Measurements from ENCODE around the gene DOCK4.

Gene DOCK4

DNA sequence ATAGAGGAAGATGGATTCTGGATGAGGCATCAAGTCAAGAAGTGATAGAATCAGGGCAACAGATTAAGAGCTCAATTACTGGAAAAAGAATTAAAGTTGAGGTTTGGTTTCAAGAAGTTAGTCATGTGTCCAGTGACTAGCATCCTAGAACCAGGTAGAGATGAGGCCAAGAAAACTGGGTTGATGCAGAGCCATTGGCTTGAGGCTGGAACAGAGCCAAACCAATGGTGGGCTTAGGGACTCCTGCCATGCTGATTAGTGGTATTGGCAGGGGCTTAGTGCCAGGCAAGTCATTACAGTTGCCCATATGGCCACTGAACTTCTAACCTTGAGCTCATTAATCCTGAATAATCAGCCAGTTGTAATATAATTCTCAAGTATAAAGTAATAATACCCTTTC is 18.8 kb upstream of the DOCK4 start:
- no peaks in the 10 kb centered on the region for H3K36me3 ChIP-seq
- H3K27me3 ChIP-seq, result no peaks in the 10 kb centered on the region
- H3K4me1 ChIP-seq, result peaks cover 0 to 13% (median 3%) of the 10 kb centered on the region in 4 donors
- intact Hi-C loops (cut with DNase I; ENCODE audit: low total_unique reads), result no loop called here
- TF ChIP-seq, protein P1, sequence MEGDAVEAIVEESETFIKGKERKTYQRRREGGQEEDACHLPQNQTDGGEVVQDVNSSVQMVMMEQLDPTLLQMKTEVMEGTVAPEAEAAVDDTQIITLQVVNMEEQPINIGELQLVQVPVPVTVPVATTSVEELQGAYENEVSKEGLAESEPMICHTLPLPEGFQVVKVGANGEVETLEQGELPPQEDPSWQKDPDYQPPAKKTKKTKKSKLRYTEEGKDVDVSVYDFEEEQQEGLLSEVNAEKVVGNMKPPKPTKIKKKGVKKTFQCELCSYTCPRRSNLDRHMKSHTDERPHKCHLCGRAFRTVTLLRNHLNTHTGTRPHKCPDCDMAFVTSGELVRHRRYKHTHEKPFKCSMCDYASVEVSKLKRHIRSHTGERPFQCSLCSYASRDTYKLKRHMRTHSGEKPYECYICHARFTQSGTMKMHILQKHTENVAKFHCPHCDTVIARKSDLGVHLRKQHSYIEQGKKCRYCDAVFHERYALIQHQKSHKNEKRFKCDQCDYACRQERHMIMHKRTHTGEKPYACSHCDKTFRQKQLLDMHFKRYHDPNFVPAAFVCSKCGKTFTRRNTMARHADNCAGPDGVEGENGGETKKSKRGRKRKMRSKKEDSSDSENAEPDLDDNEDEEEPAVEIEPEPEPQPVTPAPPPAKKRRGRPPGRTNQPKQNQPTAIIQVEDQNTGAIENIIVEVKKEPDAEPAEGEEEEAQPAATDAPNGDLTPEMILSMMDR (IDR thresholded peaks at IDR 0.05), result no peak
- no peak for DNase-seq
- H3K4me3 ChIP-seq, result no peak overlapping the region
- H3K27ac ChIP-seq, result no peak overlapping the region
- no peaks in the 10 kb centered on the region for H3K9me3 ChIP-seq

GRCh38 chr7:112224186-112224585 is 18.0 kb upstream of the DOCK4 start:
- intact Hi-C loops (cut with DNase I; ENCODE audit: low total_unique reads), result no loop called here
- TF ChIP-seq, protein P1 (IDR thresholded peaks at IDR 0.05), result no peak
- no peak overlapping the region for H3K27ac ChIP-seq

DNA sequence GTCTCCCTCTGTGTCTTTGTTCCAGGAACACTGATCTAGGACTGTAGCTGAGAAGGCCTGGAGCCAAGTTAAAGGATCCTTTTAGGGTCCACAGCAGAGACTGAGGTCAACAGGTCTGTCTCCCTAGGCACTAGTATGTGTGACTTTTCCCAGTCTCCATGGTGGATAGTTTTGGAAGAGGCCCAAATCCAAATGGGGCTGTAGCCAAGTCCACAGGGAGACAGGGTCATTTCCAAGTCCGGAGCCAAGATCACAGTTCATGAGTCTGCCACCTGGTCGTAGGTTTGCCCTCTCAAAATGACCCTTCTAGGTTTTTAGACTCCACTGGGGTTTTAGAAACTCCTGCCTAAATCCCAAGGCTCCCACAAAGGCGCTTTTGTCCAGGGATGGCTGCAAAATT is 17.1 kb upstream of the DOCK4 start:
- intact Hi-C loops (cut with DNase I; ENCODE audit: low total_unique reads), result no loop called here
- H3K27ac ChIP-seq, result no peak overlapping the region
- H3K4me3 ChIP-seq, result no peak overlapping the region
- peaks cover 0 to 13% (median 3%) of the 10 kb centered on the region in 4 donors for H3K4me1 ChIP-seq
- H3K36me3 ChIP-seq, result no peaks in the 10 kb centered on the region
- TF ChIP-seq, protein P1 (IDR thresholded peaks at IDR 0.05), result no peak
- DNase-seq, result no peak
- H3K9me3 ChIP-seq, result no peaks in the 10 kb centered on the region
- H3K27me3 ChIP-seq, result no peaks in the 10 kb centered on the region

More at GRCh38 chr7:112224186-112224585, 18.0 kb upstream of the DOCK4 start:
- no peak overlapping the region for H3K4me3 ChIP-seq
- H3K9me3 ChIP-seq, result no peaks in the 10 kb centered on the region
- H3K27me3 ChIP-seq, result no peaks in the 10 kb centered on the region
- H3K4me1 ChIP-seq, result peaks cover 0 to 13% (median 3%) of the 10 kb centered on the region in 4 donors
- no peaks in the 10 kb centered on the region for H3K36me3 ChIP-seq
- no peak for DNase-seq

- intact Hi-C loops (cut with DNase I; ENCODE audit: low total_unique reads), result no loop called here
- no peak for DNase-seq
These were observed 14.8 kb upstream of the DOCK4 start for GRCh38 chr7:112220877-112221434.

DNA sequence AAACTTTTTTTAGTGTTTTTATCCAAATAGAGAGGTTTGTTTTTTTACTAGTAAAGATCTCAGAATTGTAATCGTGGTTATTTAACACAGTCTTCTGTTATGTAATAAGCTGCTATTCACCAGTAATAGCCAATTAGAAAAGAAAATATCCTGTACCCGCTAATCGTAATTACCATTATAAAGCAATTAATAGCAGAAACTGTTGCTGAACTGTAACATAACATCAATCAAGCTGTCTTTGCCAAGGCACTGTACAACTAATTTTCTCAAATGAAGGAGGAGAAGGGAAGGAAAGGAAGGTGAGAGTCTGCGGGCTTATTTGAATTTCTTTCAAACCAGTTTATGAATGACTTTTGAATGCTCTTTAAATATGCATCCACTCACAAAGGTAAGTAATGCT is 9.6 kb upstream of the DOCK4 start:
- no peaks in the 10 kb centered on the region for H3K9me3 ChIP-seq

More at GRCh38 chr7:112220877-112221434, 14.8 kb upstream of the DOCK4 start:
- Histone ChIP-seq H3K36me3 (no peaks in the 10 kb centered on the region), H3K27me3 (no peaks in the 10 kb centered on the region), H3K27ac (no peak overlapping the region), H3K9me3 (no peaks in the 10 kb centered on the region), H3K4me1 (peaks cover 0 to 13% (median 2%) of the 10 kb centered on the region in 4 donors), H3K4me3 (no peak overlapping the region)
- TF ChIP-seq, protein P1 (IDR thresholded peaks at IDR 0.05), result no peak

More for the DNA sequence above, 9.6 kb upstream of the DOCK4 start:
- TF ChIP-seq, protein P1 (IDR thresholded peaks at IDR 0.05), result no peak
- H3K27ac ChIP-seq, result no peak overlapping the region
- H3K4me3 ChIP-seq, result no peak overlapping the region
- no peaks in the 10 kb centered on the region for H3K27me3 ChIP-seq
- intact Hi-C loops (cut with DNase I; ENCODE audit: low total_unique reads), result no loop called here
- peaks cover 0 to 7% (median 0%) of the 10 kb centered on the region in 4 donors for H3K4me1 ChIP-seq
- no peak for DNase-seq
- H3K36me3 ChIP-seq, result no peaks in the 10 kb centered on the region
